ENCODE data around the gene XYLT1. TPM values are rescaled to one million over a fixed set of nuclear protein-coding genes. Genes with fewer than 3 reads are reported as not detected.

The XYLT1 gene
- total and polyA plus RNA-seq, 2 of the 13 experiments (the other 11 are each of a cell fraction or from before 2014, with no cell fraction given), result not detected

- Histone ChIP-seq H3K79me2 (ENCODE audit: insufficient read depth, low read length) (no peaks in the 10 kb centered on the region), H2AFZ (ENCODE audit: low read length) (no peak overlapping the region), H3K27me3 (ENCODE audit: control insufficient read depth in 1 of 2, insufficient read depth in 2 of 2, low read length in 2 of 2) (peaks cover 2 to 3% of the 10 kb centered on the region in 2 experiments; a peak in 1 of 5 replicates), H3K36me3 (replicated peaks in 1 of 2; ENCODE audit: control insufficient read depth in 1 of 2, insufficient read depth in 2 of 2, low read length in 2 of 2) (no peaks in the 10 kb centered on the region), H3K27ac (ENCODE audit: extremely low read length, insufficient read depth, low read length) (no peak overlapping the region), H3K4me2 (ENCODE audit: low read depth, low read length) (no peak overlapping the region), H3K4me3 (replicated peaks in 1 of 3; ENCODE audit: insufficient read depth in 1 of 3, low read depth in 2 of 3, low read length in 3 of 3) (no peak overlapping the region), H3K9me3 (ENCODE audit: low read length) (no peaks in the 10 kb centered on the region), H3K9ac (ENCODE audit: insufficient read depth, low read depth, low read length) (no peak overlapping the region), H3K4me1 (ENCODE audit: insufficient read depth, low read length) (no peaks in the 10 kb centered on the region), H4K20me1 (ENCODE audit: insufficient read depth, low read length) (no peaks in the 10 kb centered on the region)
- CTCF ChIA-PET (ENCODE audit: low intra/inter-chr PET ratio, low total read pairs), result no interaction called here
- no peak for FAIRE-seq
- POLR2A ChIA-PET, result no interaction called here
- intact Hi-C loops (cut with micrococcal nuclease; ENCODE audit: unreplicated experiment), result no loop called here
- no peak for ATAC-seq
- 18% methylated on average over 6 of the region's 6 CpGs for WGBS (ENCODE audit: low lambda C conversion rate)
- in situ Hi-C loops (cut with HindIII; ENCODE audit: extremely low pct_ligation_motif_present, low pct_unique_long_range_greater_than_20kb), result no loop called here
- BruUV-seq (replicated peaks), result no TSS peak
- DNase-seq (ENCODE audit: low spot score), result no peak
- no peak for TF ChIP-seq ZNF709 (CRISPR knock-in tag; IDR thresholded peaks at IDR 0.05)
- TF ChIP-seq ZNF282 (IDR thresholded peaks at IDR 0.05; ENCODE audit: partially characterized antibody), result no peak
- no peak for TF ChIP-seq TCF12 (IDR thresholded peaks at IDR 0.05)
- no peak for TF ChIP-seq TCF12 (CRISPR knock-in tag; IDR thresholded peaks at IDR 0.05)
- no peak for TF ChIP-seq MATR3 (CRISPR knock-in tag; IDR thresholded peaks at IDR 0.05)
- TF ChIP-seq MBNL3 (CRISPR knock-in tag; conservative IDR thresholded peaks at IDR 0.05), result no peak
- TF ChIP-seq ZSCAN5A (CRISPR knock-in tag; IDR thresholded peaks at IDR 0.05; ENCODE audit: borderline replicate concordance), result no peak
- TF ChIP-seq CBX5 (CRISPR knock-in tag; IDR thresholded peaks at IDR 0.05; ENCODE audit: borderline replicate concordance), result no peak
- no peak for TF ChIP-seq HNRNPL (IDR thresholded peaks at IDR 0.05; ENCODE audit: low read depth, low read length)
- no peak for TF ChIP-seq RARG (CRISPR knock-in tag; IDR thresholded peaks at IDR 0.05; ENCODE audit: low read depth)
- TF ChIP-seq FOXA1 (IDR thresholded peaks at IDR 0.05), result no peak
- no peak for TF ChIP-seq FOXA1 (CRISPR knock-in tag; IDR thresholded peaks at IDR 0.05)
- no peak for TF ChIP-seq ZNF644 (CRISPR knock-in tag; IDR thresholded peaks at IDR 0.05; ENCODE audit: low read depth)
- TF ChIP-seq ZNF292 (CRISPR knock-in tag; IDR thresholded peaks at IDR 0.05; ENCODE audit: borderline replicate concordance, low read depth), result no peak
- no peak for TF ChIP-seq ZNF577 (CRISPR knock-in tag; IDR thresholded peaks at IDR 0.05; ENCODE audit: borderline replicate concordance, low read depth)
- TF ChIP-seq ZNF563 (CRISPR knock-in tag; IDR thresholded peaks at IDR 0.05), result no peak
- no peak for TF ChIP-seq ZNF180 (CRISPR knock-in tag; IDR thresholded peaks at IDR 0.05; ENCODE audit: borderline replicate concordance, low read depth)
- no peak for TF ChIP-seq ZBTB10 (CRISPR knock-in tag; IDR thresholded peaks at IDR 0.05; ENCODE audit: borderline replicate concordance)
- TF ChIP-seq MIXL1 (CRISPR knock-in tag; IDR thresholded peaks at IDR 0.05), result no peak
- TF ChIP-seq HCFC1 (IDR thresholded peaks at IDR 0.05; ENCODE audit: low read depth, low read length), result no peak
- no peak for TF ChIP-seq ZNF235 (CRISPR knock-in tag; IDR thresholded peaks at IDR 0.05; ENCODE audit: borderline replicate concordance)
- TF ChIP-seq DR1 (CRISPR knock-in tag; IDR thresholded peaks at IDR 0.05), result no peak
These were observed 165.1 kb downstream of the XYLT1 start for GRCh38 chr16:17305694-17306093.

Measured in HepG2 (cell line).